Left renal pelvis (tissue), 4 donors: ENCODE results near the gene GDF10. TPM values are rescaled to one million over a fixed set of nuclear protein-coding genes. Genes with fewer than 3 reads are reported as not detected.

ENCODE experiments used
- DNase-seq, 4 donors: peaks; one replicate each; pipeline ENCODE4 v3.0.0-alpha.2; 2013; ENCODE audit warnings: low read depth in 4 of 4, low spot score in 3 of 4
- polyA plus RNA-seq, 4 donors: library from polyadenylated mRNA; unstranded; fragments of 120-200 nt; gene quantifications; one replicate each; pipeline ENCODE4 v1.2.1, GENCODE V29; 2013; ENCODE audit not compliant: insufficient read length in 4 of 4

The GDF10 gene
- polyA plus RNA-seq, 4 donors: 1.1 to 6.1 (median 2.9) TPM

GRCh38 chr10:47311932-47312662, 12.1 kb downstream of the GDF10 start:
- DNase-seq: peak in 2 of 4 donors; percentile 46 to 51

GRCh38 chr10:47312663-47312995, 12.6 kb downstream of the GDF10 start:
- no peak for DNase-seq

- DNase-seq: no peak
These were observed 14.5 kb downstream of the GDF10 start for GRCh38 chr10:47314416-47314970.

- no peak for DNase-seq
These were observed 15.4 kb downstream of the GDF10 start for GRCh38 chr10:47315421-47315820.

GRCh38 chr10:47316131-47316530, 16.1 kb downstream of the GDF10 start:
- DNase-seq: no peak

GRCh38 chr10:47317251-47317650, 17.3 kb downstream of the GDF10 start:
- DNase-seq: no peak

- DNase-seq: no peak
These were observed 18.7 kb downstream of the GDF10 start for GRCh38 chr10:47318706-47319105.

- no peak for DNase-seq
These were observed 19.8 kb downstream of the GDF10 start for GRCh38 chr10:47319784-47320183.

GRCh38 chr10:47320812-47321211, 20.8 kb downstream of the GDF10 start:
- DNase-seq: no peak

- no peak for DNase-seq
These were observed 21.7 kb downstream of the GDF10 start for GRCh38 chr10:47321521-47322195.

- no peak for DNase-seq
These were observed 22.5 kb downstream of the GDF10 start, which contains the start of gene GDF2 for GRCh38 chr10:47322300-47323061. Gene GDF2 (plus strand): TSS chr10:47322454. CDS start chr10:47322669, 215 bp downstream.

GRCh38 chr10:47323087-47323486, 23.1 kb downstream of the GDF10 start:
- no peak for DNase-seq

- no peak for DNase-seq
These were observed 23.8 kb downstream of the GDF10 start for GRCh38 chr10:47323636-47324296.

GRCh38 chr10:47325303-47326291, 25.6 kb downstream of the GDF10 start:
- DNase-seq: no peak

GRCh38 chr10:47326306-47326926, 26.4 kb downstream of the GDF10 start:
- no peak for DNase-seq

- DNase-seq: no peak
These were observed 26.9 kb downstream of the GDF10 start for GRCh38 chr10:47326927-47327330.

GRCh38 chr10:47329855-47330254, 29.9 kb downstream of the GDF10 start:
- no peak for DNase-seq

- DNase-seq: no peak
These were observed 30.4 kb downstream of the GDF10 start for GRCh38 chr10:47330366-47330765.

- DNase-seq: no peak
These were observed 30.8 kb downstream of the GDF10 start for GRCh38 chr10:47330804-47331203.
